NB4 (cell line): ENCODE data around the gene RGS6.

Source experiments
- POLR2A ChIP-seq: IDR thresholded peaks from 2 replicates; pipeline ENCODE4 v1.6.1; 2011; ENCODE audit warnings: mild to moderate bottlenecking; ENCODE audit not compliant: insufficient read length; ENCODE audit errors: extremely low read depth
- TF ChIP-seq, protein P1 (sequence below): IDR thresholded peaks from one replicate; pipeline ENCODE4 v1.5.1; 2012; ENCODE audit warnings: low read depth, low read length
- TF ChIP-seq, protein P2 (sequence below): IDR thresholded peaks from 2 replicates; pipeline ENCODE4 v1.6.1; 2011; ENCODE audit warnings: low read depth, low read length

DNA sequence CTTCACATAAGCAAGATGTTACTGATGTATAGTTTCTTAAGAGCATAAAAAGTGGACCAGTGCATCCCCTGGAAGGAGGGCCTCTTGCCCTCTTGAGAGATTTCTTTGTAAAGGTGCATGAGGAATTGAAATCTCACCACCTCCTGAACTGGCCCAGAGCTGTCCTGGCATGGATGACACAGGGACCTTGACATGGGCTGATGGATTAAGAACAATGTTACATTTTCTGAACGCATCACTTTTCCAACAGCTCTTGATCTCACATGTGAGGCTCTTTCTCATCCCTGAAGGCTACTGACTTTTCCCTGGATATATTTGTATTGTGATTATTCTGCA, 360.4 kb downstream of the RGS6 start:
- TF ChIP-seq, protein P1, sequence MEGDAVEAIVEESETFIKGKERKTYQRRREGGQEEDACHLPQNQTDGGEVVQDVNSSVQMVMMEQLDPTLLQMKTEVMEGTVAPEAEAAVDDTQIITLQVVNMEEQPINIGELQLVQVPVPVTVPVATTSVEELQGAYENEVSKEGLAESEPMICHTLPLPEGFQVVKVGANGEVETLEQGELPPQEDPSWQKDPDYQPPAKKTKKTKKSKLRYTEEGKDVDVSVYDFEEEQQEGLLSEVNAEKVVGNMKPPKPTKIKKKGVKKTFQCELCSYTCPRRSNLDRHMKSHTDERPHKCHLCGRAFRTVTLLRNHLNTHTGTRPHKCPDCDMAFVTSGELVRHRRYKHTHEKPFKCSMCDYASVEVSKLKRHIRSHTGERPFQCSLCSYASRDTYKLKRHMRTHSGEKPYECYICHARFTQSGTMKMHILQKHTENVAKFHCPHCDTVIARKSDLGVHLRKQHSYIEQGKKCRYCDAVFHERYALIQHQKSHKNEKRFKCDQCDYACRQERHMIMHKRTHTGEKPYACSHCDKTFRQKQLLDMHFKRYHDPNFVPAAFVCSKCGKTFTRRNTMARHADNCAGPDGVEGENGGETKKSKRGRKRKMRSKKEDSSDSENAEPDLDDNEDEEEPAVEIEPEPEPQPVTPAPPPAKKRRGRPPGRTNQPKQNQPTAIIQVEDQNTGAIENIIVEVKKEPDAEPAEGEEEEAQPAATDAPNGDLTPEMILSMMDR: no peak
- TF ChIP-seq, protein P2, sequence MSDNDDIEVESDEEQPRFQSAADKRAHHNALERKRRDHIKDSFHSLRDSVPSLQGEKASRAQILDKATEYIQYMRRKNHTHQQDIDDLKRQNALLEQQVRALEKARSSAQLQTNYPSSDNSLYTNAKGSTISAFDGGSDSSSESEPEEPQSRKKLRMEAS: no peak
- TF ChIP-seq POLR2A: no peak
